Naive B cell (primary cell): ENCODE data around the gene HCRTR1. TPM values are rescaled to one million over a fixed set of nuclear protein-coding genes. Genes with fewer than 3 reads are reported as not detected.
"Not testable (repeated sequence)": the region's sequence is repeated elsewhere in the genome, so short reads cannot be mapped to it uniquely, and the experiment has no call there.

ENCODE experiments used
- ATAC-seq, 2 donors: fragments of 150-1000 bp; cut with Tn5 transposase; 2 replicates each; pipeline ENCODE4 v1.10.0; 2021; ENCODE audit warnings: low read depth in 2 of 2, mild to moderate bottlenecking in 2 of 2, moderate library complexity in 2 of 2
- DNase-seq: peaks from one replicate; pipeline ENCODE4 v3.0.0; 2022
- H3K27ac Mint-ChIP-seq, 6 donors: one replicate each; pipeline ENCODE4 v1.8.0; 2020 to 2022; ENCODE audit warnings: mild to moderate bottlenecking in 6 of 6, mixed read lengths in 6 of 6, moderate library complexity in 5 of 6, inconsistent platforms in 2 of 6
- H3K27me3 Mint-ChIP-seq, 3 donors: one replicate each; pipeline ENCODE4 v1.8.0; 2021 to 2022; ENCODE audit warnings: mixed read lengths in 3 of 3, mild to moderate bottlenecking in 1 of 3
- H3K36me3 Mint-ChIP-seq, 2 donors: one replicate each; pipeline ENCODE4 v1.8.0; 2020 to 2022; ENCODE audit warnings: mixed read lengths in 2 of 2, inconsistent platforms in 1 of 2, mild to moderate bottlenecking in 1 of 2
- H3K4me1 Mint-ChIP-seq, 3 donors: one replicate each; pipeline ENCODE4 v1.8.0; 2020 to 2022; ENCODE audit warnings: mixed read lengths in 3 of 3, inconsistent platforms in 1 of 3, mild to moderate bottlenecking in 1 of 3, moderate library complexity in 1 of 3
- H3K4me3 Mint-ChIP-seq, 8 donors: one replicate each; pipeline ENCODE4 v1.8.0; 2020 to 2022; ENCODE audit warnings: mild to moderate bottlenecking in 8 of 8, mixed read lengths in 8 of 8, moderate library complexity in 8 of 8, inconsistent platforms in 2 of 8
- H3K9me3 Mint-ChIP-seq, 7 donors: one replicate each; pipeline ENCODE4 v1.8.0; 2020 to 2022; ENCODE audit warnings: mixed read lengths in 7 of 7, mild to moderate bottlenecking in 5 of 7, inconsistent platforms in 2 of 7, moderate library complexity in 1 of 7
- polyA plus RNA-seq, 6 donors: library from polyadenylated mRNA; unstranded; fragments of 300-500 nt; fragmentation: Illumina TruSeq; gene quantifications; one replicate each; pipeline ENCODE4 v1.2.3, GENCODE V29; 2021; ENCODE audit warnings: low read depth in 6 of 6

HCRTR1 gene
- polyA plus RNA-seq, 6 donors from 2014 or later, result not detected

DNA sequence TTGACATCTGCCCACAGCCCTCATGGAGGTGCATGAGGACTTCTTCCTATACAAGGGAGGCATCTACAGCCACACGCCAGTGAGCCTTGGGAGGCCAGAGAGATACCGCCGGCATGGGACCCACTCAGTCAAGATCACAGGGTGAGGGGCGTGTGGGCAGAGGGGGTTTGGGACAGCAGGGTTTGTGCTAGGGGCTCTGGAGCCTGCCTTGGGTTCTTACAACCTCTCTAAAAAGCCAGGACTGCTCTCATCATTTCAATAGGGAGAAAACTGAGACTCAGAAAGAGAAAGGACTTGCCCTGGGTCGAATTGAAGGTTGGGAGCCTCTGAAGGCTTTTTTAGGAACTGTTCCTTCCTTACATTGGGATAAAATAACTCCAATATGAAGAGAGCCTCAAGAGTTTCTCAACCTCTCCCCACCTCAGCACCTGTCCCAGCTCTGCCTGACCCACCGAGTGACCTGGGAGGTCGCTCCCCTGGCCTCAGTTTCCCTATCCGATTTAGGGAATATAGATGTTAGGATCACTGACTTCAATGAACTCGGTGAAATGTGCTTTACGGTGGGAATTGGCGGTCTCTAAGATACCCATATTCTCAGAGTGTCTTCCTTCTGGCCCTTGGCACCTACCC, 31.6 kb upstream of the HCRTR1 start:
- Mint-ChIP-seq H3K4me1 (peaks cover 0 to 11% (median 8%) of the 10 kb centered on the region in 3 donors), H3K27me3 (peaks cover 8 to 28% (median 9%) of the 10 kb centered on the region in 3 donors), H3K9me3 (no peaks in the 10 kb centered on the region), H3K27ac (no peak overlapping the region), H3K4me3 (no peak overlapping the region), H3K36me3 (no peaks in the 10 kb centered on the region)
- no peak for DNase-seq
- no peak for ATAC-seq

DNA sequence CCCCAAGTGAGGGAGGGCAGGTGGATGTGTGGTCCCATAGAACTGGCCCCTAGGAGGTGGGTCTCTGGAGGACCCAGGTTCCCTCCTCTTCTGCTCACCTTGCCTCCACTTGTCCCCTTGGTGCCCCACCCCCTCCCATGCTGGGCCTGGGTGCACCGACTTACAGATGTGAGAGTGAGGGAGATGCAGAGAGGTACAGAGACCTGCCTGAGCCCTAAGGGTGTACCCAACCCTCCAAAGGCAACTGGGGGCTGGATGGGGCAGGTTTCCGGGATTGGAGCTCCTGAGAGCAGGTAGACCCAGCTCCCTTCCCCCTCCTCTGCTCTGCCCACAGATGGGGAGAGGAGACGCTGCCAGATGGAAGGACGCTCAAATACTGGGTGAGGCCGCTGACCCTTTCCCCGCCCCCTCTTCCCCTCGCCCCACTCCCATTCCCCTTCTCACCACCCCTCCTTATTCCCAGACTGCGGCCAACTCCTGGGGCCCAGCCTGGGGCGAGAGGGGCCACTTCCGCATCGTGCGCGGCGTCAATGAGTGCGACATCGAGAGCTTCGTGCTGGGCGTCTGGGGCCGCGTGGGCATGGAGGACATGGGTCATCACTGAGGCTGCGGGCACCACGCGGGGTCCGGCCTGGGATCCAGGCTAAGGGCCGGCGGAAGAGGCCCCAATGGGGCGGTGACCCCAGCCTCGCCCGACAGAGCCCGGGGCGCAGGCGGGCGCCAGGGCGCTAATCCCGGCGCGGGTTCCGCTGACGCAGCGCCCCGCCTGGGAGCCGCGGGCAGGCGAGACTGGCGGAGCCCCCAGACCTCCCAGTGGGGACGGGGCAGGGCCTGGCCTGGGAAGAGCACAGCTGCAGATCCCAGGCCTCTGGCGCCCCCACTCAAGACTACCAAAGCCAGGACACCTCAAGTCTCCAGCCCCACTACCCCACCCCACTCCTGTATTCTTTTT, 30.8 kb upstream of the HCRTR1 start:
- DNase-seq (no peak), ATAC-seq (no peak)
- no peak overlapping the region for H3K27ac Mint-ChIP-seq
- H3K27me3 Mint-ChIP-seq, result peaks cover 8 to 35% (median 16%) of the 10 kb centered on the region in 3 donors
- H3K4me3 Mint-ChIP-seq, result peak overlapping the region in 1 of 8 donors; percentile 53
- no peaks in the 10 kb centered on the region for H3K36me3 Mint-ChIP-seq
- peaks cover 0 to 11% (median 8%) of the 10 kb centered on the region in 3 donors for H3K4me1 Mint-ChIP-seq
- H3K9me3 Mint-ChIP-seq, result no peaks in the 10 kb centered on the region

DNA sequence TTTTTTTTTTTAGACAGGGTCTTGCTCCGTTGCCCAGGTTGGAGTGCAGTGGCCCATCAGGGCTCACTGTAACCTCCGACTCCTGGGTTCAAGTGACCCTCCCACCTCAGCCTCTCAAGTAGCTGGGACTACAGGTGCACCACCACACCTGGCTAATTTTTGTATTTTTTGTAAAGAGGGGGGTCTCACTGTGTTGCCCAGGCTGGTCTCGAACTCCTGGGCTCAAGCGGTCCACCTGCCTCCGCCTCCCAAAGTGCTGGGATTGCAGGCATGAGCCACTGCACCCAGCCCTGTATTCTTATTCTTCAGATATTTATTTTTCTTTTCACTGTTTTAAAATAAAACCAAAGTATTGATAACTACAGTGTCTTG, 30.2 kb upstream of the HCRTR1 start:
- not testable (repeated sequence) for H3K27ac Mint-ChIP-seq, H3K36me3 Mint-ChIP-seq, ATAC-seq, H3K9me3 Mint-ChIP-seq, DNase-seq
- Mint-ChIP-seq H3K4me1 (peaks cover 0 to 11% (median 8%) of the 10 kb centered on the region in 3 donors), H3K27me3 (peaks cover 8 to 42% (median 19%) of the 10 kb centered on the region in 3 donors), H3K4me3 (peak overlapping the region in 1 of 8 donors; percentile 20)

DNA sequence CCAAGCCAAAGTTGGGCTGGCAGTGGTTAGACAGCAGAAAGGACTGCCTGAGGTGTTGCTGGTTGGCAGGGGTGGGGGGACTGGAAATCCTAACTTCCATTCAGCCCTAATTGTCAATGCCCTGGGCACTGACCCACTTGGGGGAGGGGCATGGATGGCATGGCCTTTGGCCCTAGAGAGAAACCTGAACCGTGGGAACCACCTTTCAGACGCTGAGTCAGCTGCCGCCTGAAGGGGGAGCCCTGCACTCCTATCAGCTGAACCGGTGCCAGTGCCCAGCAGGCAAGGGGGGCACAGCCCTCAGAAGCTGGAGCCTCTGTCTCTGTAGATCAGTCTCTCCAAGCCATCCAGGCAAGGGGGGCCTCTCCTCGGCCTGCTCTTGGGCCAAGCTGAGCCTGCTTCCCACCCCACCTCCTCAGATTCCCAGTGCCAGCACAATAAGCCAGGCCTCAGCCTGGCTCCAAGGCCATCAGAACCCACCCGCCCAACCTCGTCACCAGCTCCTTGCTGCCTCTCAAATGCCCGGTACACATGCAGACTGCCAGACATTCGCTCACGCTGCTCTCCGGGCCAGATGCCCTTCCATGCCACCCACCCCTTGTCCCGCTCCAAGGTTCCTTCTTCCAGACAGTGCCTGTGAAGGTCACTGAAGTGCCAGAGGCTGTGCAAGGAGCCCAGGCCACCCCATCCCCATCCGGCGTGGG, 29.6 kb upstream of the HCRTR1 start:
- Mint-ChIP-seq H3K4me1 (peaks cover 0 to 11% (median 8%) of the 10 kb centered on the region in 3 donors), H3K9me3 (no peaks in the 10 kb centered on the region), H3K36me3 (no peaks in the 10 kb centered on the region), H3K4me3 (peak overlapping the region in 3 of 8 donors; percentile 20 to 78 (median 77)), H3K27me3 (peaks cover 8 to 42% (median 19%) of the 10 kb centered on the region in 3 donors), H3K27ac (peak overlapping the region in 1 of 6 donors; percentile 30)
- ATAC-seq (peak; percentile 70 to 71), DNase-seq (peak; percentile 23)

DNA sequence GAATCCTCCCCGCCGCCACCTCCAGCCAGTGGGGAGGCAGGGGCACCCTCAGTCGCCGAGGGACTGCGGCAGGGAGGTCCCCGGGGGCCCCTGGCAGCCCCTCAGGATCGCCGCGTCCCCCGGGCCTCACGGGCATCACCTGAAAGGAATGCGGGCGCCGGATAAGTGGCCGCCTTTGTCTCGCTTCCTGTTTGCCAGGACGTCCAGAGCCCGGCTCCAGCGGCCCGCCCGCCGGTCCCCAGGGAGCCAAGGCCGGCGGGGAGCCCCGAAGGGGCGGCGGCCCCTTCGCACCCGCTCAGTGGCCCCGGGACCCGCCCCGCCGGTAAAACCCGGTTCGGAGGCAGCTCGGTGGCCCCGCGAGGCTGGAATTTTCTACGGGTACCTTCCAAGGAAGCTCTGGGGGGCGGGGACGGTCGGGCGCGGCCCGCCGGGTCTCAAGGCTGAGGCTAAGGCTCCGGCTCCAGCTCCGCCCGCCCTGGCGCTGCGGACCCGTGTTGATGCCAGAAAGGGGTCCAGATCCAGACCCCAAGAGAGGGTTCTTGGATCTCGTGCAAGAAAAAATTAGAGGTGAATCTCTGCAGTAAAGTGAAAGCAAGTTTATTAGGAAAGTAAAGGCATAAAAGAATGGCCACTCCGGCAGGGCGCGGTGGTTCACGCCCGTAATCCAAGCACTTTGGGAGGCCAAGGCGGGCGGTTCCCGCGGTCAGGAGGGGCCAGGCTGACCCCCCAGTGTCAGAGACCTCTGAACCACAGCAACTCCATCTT, 28.6 kb upstream of the HCRTR1 start:
- Mint-ChIP-seq H3K9me3 (no peaks in the 10 kb centered on the region), H3K4me3 (peak overlapping the region in 3 of 8 donors; percentile 2 to 68 (median 37)), H3K27me3 (peaks cover 8 to 42% (median 19%) of the 10 kb centered on the region in 3 donors), H3K36me3 (no peaks in the 10 kb centered on the region), H3K4me1 (peaks cover 0 to 11% (median 8%) of the 10 kb centered on the region in 3 donors), H3K27ac (no peak overlapping the region)
- ATAC-seq (no peak), DNase-seq (no peak)

DNA sequence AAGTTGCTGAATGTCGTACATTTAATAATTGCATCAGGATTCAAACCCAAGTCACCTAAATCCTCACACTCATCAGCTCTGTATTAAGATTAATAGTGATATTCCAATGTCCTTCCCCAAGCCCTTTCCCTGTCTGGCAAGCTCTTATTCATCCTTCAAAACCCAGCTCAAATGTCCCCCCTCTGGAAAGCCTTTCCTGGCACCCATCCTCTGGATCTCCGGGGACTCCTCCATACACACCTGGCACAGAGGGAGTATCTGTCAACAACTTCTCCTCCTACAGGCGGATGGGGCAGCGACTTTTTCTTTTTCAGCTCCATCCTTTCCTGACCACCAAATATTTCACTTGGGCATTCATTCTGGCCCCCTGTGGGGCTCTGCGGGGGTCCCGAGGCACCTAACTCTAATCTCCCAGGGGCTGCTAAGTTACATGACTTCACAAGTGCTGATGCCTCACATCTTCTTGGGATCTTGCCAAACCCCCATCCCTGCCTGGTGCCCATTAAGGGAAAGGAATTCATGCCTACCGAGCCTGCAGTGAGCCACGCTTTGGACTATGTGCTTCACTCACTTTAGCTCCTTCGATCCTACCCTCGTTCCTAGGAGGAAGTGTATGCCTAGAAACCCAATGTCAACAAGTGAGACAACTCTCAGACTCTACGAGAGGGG, 25.9 kb upstream of the HCRTR1 start:
- peaks cover 0 to 18% (median 11%) of the 10 kb centered on the region in 3 donors for H3K4me1 Mint-ChIP-seq
- no peaks in the 10 kb centered on the region for H3K9me3 Mint-ChIP-seq
- no peak for ATAC-seq
- H3K36me3 Mint-ChIP-seq, result no peaks in the 10 kb centered on the region
- peak overlapping the region in 1 of 6 donors; percentile 61 for H3K27ac Mint-ChIP-seq
- no peak for DNase-seq
- H3K27me3 Mint-ChIP-seq, result peaks cover 8 to 38% (median 19%) of the 10 kb centered on the region in 3 donors
- no peak overlapping the region for H3K4me3 Mint-ChIP-seq

DNA sequence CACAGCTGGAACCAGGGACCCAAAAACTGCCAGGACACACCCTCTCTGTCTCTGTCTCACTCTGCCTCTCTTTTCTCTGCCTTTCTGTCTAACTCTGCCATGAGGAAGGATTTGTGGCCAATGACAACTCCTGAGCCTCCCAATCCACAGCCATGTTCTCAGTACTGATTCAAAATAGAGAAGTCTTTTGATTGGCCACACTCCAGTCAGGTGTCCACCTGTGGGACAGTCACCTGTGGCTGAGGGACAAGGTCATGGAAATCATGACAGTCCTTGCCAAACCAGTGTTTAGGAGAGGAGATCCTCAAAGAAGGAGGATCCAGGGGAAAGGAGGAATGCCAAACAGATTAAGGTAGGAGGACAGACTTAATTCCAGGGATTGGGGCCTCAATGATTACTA, 25.4 kb upstream of the HCRTR1 start:
- Mint-ChIP-seq H3K9me3 (no peaks in the 10 kb centered on the region), H3K4me3 (no peak overlapping the region), H3K27me3 (peaks cover 8 to 37% (median 19%) of the 10 kb centered on the region in 3 donors), H3K4me1 (peaks cover 0 to 21% (median 12%) of the 10 kb centered on the region in 3 donors), H3K36me3 (no peaks in the 10 kb centered on the region), H3K27ac (no peak overlapping the region)
- no peak for DNase-seq
- ATAC-seq, result no peak

DNA sequence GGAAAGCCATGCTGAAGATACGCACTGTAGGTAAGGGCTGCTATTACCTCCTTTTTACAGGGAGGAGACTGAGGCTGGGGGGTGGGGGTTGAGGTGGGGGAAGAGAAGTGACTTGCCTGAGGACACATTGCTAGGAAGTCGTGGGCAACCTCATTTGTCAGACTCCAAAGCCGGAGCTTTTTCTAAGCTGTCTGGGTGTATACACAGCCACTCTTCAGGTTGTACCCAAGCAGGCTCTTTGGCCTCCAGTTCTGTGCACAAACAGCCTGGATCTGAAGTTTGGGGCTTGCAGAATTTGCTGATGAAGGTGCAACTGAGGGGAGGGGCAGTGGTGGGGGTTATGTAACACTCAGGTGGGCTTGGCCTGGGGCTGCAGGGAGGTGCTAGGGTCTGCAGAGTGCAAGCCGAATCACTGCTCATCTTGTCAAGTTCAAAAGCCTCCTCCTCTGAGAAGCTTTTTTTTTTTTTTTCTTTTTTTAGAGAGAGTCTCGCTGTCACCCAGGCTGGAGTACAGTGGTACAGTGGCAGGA, 24.3 kb upstream of the HCRTR1 start:
- DNase-seq (no peak), ATAC-seq (no peak)
- Mint-ChIP-seq H3K27me3 (peaks cover 3 to 30% (median 12%) of the 10 kb centered on the region in 3 donors), H3K4me1 (peaks cover 0 to 15% (median 8%) of the 10 kb centered on the region in 3 donors), H3K9me3 (no peaks in the 10 kb centered on the region), H3K4me3 (peak overlapping the region in 1 of 8 donors; percentile 50), H3K36me3 (no peaks in the 10 kb centered on the region), H3K27ac (no peak overlapping the region)

DNA sequence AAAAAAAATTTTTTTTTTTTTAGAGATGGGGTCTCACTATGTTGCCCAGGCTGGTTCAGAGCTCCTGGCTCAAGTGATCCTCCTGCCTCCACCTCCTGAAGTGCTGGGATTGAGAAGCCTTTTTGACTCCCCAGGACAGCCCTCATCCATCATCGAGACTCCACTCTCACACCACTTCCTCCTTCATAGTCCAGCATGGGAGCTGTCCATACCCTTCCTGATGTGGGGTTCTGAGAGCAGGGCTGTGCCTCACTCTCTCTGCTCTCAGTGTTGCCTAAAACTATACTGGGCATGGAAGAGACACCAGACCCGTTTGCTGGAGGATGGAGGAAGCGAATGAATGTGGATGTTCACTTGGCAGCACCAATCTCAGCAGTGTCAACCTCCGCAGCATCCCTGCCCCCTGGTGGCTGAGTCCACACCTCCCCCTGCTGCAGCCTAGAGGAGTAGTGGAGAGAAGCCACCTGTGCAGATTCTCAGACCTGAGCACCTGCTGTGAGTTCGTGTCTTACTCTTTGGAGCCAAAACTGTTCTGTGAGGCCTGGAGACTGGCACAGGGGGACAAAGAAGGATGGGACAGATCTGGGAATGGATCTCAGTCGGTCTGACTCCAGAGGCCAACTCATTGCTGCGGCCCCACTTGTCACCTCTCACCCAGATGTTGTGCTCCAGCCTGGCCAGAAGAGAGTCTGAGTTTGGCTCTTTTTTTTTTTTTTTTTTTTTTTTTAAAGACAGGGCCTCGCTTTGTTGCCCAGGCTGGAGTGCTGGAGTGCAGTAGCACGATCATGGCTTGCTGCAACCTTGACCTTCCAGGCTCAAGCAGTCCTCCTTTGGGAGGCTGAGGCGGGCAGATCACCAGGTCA, 23.5 kb upstream of the HCRTR1 start:
- Mint-ChIP-seq H3K4me1 (peaks cover 0 to 15% (median 8%) of the 10 kb centered on the region in 3 donors), H3K9me3 (no peaks in the 10 kb centered on the region), H3K36me3 (no peaks in the 10 kb centered on the region), H3K27ac (peak overlapping the region in 1 of 6 donors; percentile 52), H3K4me3 (no peak overlapping the region), H3K27me3 (peaks cover 0 to 26% (median 10%) of the 10 kb centered on the region in 3 donors)
- DNase-seq (peak; percentile 66), ATAC-seq (peak; percentile 93 to 96)

DNA sequence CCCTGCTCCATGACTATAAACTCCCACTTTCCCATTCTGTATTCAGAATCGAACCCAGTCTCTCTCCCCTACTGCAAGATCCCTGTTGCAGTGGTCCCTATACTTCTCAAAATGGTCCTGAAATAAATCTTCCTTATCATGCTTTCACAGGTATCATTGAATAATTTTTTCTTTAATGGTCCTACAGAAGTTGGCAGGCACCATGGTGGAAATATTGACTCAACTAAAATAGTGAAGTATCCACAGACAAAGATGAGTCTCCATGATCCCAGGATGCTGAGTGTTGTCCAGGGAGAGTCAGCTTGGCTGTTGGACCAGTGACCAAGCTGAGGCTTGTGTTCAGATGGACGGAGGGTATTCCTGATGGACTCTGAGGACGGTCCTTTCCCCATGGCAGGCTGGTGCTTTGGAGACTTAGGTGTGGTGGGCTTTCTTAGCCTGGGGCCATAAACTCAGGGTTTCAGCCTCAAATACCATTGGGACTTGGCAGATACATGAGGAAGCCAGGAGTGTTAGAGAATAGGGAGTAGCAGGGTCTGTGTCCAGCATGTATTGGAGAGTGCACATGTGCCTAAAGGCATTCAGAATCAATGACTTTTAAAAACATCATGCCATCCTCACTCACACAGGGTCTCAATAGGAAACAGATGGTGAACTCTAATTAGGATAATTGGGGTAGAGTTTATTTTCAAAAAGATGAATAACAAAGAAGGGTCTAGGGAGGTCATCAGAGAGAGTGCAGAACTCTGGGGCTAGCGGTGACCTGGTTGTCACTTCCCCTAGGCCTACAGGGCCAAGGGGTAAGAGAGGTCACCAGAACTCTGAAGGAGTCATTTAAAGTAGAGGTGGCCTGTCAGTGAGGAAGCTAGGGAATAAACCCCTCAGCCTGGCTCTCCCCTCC, 21.4 kb upstream of the HCRTR1 start:
- Mint-ChIP-seq H3K9me3 (no peaks in the 10 kb centered on the region), H3K27me3 (peaks cover 0 to 11% (median 9%) of the 10 kb centered on the region in 3 donors), H3K4me3 (peak overlapping the region in 1 of 8 donors; percentile 20), H3K4me1 (peaks cover 0 to 10% (median 4%) of the 10 kb centered on the region in 3 donors), H3K27ac (peak overlapping the region in 3 of 6 donors; percentile 19 to 33 (median 26)), H3K36me3 (no peaks in the 10 kb centered on the region)
- DNase-seq, result no peak
- peak in 1 of 2 donors; percentile 16 for ATAC-seq
